Measurements from ENCODE around the gene DYNAP.

DYNAP gene

GRCh38 chr18:54606835-54607212 is 15.8 kb downstream of the DYNAP start:
- no peak overlapping the region for H3K4me3 ChIP-seq (ENCODE audit: low read depth, low read length)

DNA sequence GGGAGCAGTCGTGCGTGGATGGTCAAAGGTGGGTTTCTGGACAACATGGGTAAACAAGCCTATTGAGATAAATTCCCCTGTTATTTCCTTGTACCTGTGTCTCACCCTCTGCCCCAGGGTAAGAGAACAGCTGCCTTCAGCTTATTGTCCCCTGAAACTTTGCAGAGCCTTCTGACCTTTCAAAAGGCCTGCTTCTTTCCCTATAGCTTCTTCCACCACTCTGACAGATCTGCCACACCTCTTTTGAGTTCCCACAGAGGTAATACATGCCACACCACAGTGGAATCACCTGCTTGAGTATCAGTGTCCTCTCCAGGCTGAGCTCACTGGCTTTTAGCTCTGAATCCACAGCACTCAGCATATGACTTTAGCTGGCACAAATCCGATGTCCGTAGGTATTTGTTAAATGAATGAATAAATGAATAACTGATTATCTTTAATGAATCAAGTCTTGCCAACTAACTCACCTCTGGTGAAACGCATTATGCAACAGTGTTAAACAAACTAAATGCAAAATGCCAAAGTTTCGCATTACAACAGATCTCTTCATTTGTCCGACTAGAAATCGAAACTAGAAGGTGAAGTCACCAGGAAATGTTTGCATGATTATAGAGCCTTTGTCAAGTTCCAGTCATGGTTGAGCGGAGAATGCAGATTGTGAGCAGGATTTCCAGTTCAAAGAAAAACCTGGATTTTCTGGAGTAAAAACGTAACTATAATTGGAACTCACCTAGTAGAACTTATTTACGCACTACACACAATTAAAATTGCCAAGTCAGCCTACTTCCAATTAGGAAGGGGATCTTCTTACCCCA is 16.4 kb downstream of the DYNAP start:
- H3K9ac ChIP-seq (ENCODE audit: low read depth, low read length): peak overlapping the region; percentile 29

More at GRCh38 chr18:54606835-54607212, 15.8 kb downstream of the DYNAP start:
- Histone ChIP-seq H3K9me3 (ENCODE audit: control insufficient read depth, insufficient read depth, low read length) (no peaks in the 10 kb centered on the region), H3K27me3 (ENCODE audit: control insufficient read depth, insufficient read depth, low read length) (no peaks in the 10 kb centered on the region), H3K9ac (ENCODE audit: low read depth, low read length) (peak overlapping the region; percentile 29), H3K4me1 (ENCODE audit: control insufficient read depth, insufficient read depth, low read length) (peaks cover 15% of the 10 kb centered on the region), H3K36me3 (ENCODE audit: control insufficient read depth, insufficient read depth, low read length) (no peaks in the 10 kb centered on the region)

DNA sequence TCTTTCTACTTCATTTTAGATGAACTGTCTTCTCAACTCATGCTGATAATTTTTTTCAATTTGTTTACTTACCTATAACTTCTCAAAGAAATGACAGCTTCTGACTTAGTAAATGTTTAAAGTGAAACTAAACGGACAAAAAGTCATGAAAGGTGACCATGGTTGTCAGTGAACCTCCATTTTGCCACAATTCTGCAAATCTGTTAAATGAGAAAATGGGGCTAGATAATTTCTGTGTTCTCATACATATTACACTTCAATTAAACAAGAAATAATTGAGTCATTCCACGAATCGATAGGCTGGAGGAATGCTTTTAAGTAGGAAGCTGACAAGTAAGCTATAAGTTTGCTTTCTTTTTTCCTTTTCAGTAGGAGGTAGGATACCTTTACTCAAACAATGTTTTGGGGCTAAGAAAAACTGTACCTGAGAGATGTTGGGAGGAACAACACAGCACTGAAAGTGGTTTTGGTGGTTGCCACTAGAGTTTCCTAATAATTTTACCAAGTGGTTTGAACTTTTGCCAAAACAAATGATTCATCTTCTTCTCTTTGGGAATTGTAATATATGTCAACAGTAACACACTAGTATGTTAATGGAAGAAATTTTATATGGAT is 17.1 kb downstream of the DYNAP start:
- Histone ChIP-seq H3K9me3 (ENCODE audit: control insufficient read depth, insufficient read depth, low read length) (no peaks in the 10 kb centered on the region), H3K4me1 (ENCODE audit: control insufficient read depth, insufficient read depth, low read length) (peaks cover 15% of the 10 kb centered on the region), H3K4me3 (ENCODE audit: low read depth, low read length) (no peak overlapping the region), H3K27me3 (ENCODE audit: control insufficient read depth, insufficient read depth, low read length) (no peaks in the 10 kb centered on the region), H3K9ac (ENCODE audit: low read depth, low read length) (peak overlapping the region; percentile 17), H3K36me3 (ENCODE audit: control insufficient read depth, insufficient read depth, low read length) (no peaks in the 10 kb centered on the region)

More for the DNA sequence above, 16.4 kb downstream of the DYNAP start:
- Histone ChIP-seq H3K36me3 (ENCODE audit: control insufficient read depth, insufficient read depth, low read length) (no peaks in the 10 kb centered on the region), H3K4me1 (ENCODE audit: control insufficient read depth, insufficient read depth, low read length) (peaks cover 15% of the 10 kb centered on the region), H3K4me3 (ENCODE audit: low read depth, low read length) (no peak overlapping the region), H3K27me3 (ENCODE audit: control insufficient read depth, insufficient read depth, low read length) (no peaks in the 10 kb centered on the region), H3K9me3 (ENCODE audit: control insufficient read depth, insufficient read depth, low read length) (no peaks in the 10 kb centered on the region)

GRCh38 chr18:54611816-54612215 is 20.8 kb downstream of the DYNAP start:
- Histone ChIP-seq H3K9ac (ENCODE audit: low read depth, low read length) (no peak overlapping the region), H3K36me3 (ENCODE audit: control insufficient read depth, insufficient read depth, low read length) (no peaks in the 10 kb centered on the region)

DNA sequence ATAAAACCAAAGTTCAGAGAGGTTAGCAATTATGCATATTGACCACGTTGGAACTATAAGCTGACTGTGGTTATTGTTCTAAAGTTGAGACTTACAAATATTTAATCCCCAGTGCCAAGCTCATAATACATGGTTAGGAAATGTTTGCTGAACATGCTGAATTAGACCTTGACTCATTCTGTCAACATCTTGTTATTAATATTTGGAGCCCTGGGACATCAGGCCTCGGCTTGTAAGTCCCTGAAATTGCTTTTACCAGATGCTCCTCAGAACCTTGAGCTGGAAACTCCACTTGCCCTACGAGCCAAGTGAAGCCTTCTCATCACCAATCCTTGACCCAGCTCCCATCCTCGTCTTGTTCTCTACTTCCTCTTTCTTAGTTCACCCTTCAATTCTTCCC is 21.2 kb downstream of the DYNAP start:
- no peaks in the 10 kb centered on the region for H3K9me3 ChIP-seq (ENCODE audit: control insufficient read depth, insufficient read depth, low read length)
- no peak overlapping the region for H3K9ac ChIP-seq (ENCODE audit: low read depth, low read length)
- H3K36me3 ChIP-seq (ENCODE audit: control insufficient read depth, insufficient read depth, low read length): no peaks in the 10 kb centered on the region
- no peak overlapping the region for H3K4me3 ChIP-seq (ENCODE audit: low read depth, low read length)
- peaks cover 8% of the 10 kb centered on the region for H3K4me1 ChIP-seq (ENCODE audit: control insufficient read depth, insufficient read depth, low read length)
- H3K27me3 ChIP-seq (ENCODE audit: control insufficient read depth, insufficient read depth, low read length): no peaks in the 10 kb centered on the region

More at GRCh38 chr18:54611816-54612215, 20.8 kb downstream of the DYNAP start:
- H3K9me3 ChIP-seq (ENCODE audit: control insufficient read depth, insufficient read depth, low read length): no peaks in the 10 kb centered on the region
- H3K27me3 ChIP-seq (ENCODE audit: control insufficient read depth, insufficient read depth, low read length): no peaks in the 10 kb centered on the region
- H3K4me1 ChIP-seq (ENCODE audit: control insufficient read depth, insufficient read depth, low read length): peaks cover 12% of the 10 kb centered on the region
- H3K4me3 ChIP-seq (ENCODE audit: low read depth, low read length): no peak overlapping the region

DNA sequence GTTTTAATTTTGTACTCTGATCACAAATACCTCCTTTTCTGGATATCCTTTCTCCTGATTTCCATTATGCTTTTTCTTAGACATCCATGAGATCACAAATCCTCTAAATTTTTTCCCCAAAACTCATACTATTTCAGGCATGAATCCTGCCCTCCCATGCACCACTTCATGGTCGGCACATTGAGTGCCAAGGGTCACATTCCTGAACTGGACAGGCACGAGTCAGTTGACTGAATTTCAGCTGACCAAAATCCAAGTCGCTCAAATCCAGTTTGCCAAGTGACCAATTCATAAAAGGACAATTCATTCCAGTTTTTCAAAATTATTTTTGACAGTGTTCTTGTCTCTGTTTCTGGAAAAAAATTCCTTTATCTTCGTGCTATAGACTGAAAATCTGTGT is 22.1 kb downstream of the DYNAP start:
- H3K36me3 ChIP-seq (ENCODE audit: control insufficient read depth, insufficient read depth, low read length): no peaks in the 10 kb centered on the region
- H3K27me3 ChIP-seq (ENCODE audit: control insufficient read depth, insufficient read depth, low read length): no peaks in the 10 kb centered on the region
- no peak overlapping the region for H3K4me3 ChIP-seq (ENCODE audit: low read depth, low read length)
- peaks cover under 1% of the 10 kb centered on the region for H3K4me1 ChIP-seq (ENCODE audit: control insufficient read depth, insufficient read depth, low read length)
- no peaks in the 10 kb centered on the region for H3K9me3 ChIP-seq (ENCODE audit: control insufficient read depth, insufficient read depth, low read length)
- H3K9ac ChIP-seq (ENCODE audit: low read depth, low read length): no peak overlapping the region

DNA sequence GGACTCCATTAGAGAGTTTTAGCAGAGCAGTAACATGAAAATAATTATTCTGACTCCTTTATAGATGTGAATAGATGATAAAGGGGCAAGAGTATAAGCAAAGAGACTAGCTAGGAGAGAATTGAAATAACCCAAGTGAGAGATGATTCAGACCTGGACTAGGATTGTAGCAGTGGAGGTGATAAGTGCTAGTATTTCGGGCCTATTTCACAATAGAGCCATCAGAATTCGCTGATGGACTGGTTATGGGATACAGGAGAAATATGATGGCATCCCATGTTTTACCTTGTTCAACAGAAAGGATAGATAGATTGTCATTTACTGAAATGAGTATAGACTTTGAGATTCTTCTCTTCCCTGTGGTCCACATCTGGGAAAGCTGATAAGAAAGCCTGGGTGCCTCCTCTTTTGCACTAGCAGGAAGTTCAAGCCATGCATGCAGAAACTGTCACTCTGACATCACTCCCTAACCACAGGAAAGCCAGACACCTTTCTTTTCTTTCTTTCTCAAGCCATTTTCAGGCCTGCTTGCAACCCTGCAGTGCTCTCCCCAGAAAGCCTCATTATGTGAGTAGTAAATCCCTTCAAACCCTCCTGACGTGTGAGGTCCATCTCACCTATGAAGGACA is 25.3 kb downstream of the DYNAP start:
- no peaks in the 10 kb centered on the region for H3K4me1 ChIP-seq (ENCODE audit: control insufficient read depth, insufficient read depth, low read length)
- H3K9me3 ChIP-seq (ENCODE audit: control insufficient read depth, insufficient read depth, low read length): peaks cover 4% of the 10 kb centered on the region
- H3K27me3 ChIP-seq (ENCODE audit: control insufficient read depth, insufficient read depth, low read length): no peaks in the 10 kb centered on the region
- H3K4me3 ChIP-seq (ENCODE audit: low read depth, low read length): no peak overlapping the region
- no peaks in the 10 kb centered on the region for H3K36me3 ChIP-seq (ENCODE audit: control insufficient read depth, insufficient read depth, low read length)
- no peak overlapping the region for H3K9ac ChIP-seq (ENCODE audit: low read depth, low read length)

- H3K36me3 ChIP-seq (ENCODE audit: control insufficient read depth, insufficient read depth, low read length): no peaks in the 10 kb centered on the region
- H3K9me3 ChIP-seq (ENCODE audit: control insufficient read depth, insufficient read depth, low read length): peaks cover 4% of the 10 kb centered on the region
- no peaks in the 10 kb centered on the region for H3K27me3 ChIP-seq (ENCODE audit: control insufficient read depth, insufficient read depth, low read length)
- H3K4me3 ChIP-seq (ENCODE audit: low read depth, low read length): no peak overlapping the region
- H3K4me1 ChIP-seq (ENCODE audit: control insufficient read depth, insufficient read depth, low read length): no peaks in the 10 kb centered on the region
- H3K9ac ChIP-seq (ENCODE audit: low read depth, low read length): no peak overlapping the region
These were observed 31.0 kb downstream of the DYNAP start for GRCh38 chr18:54622084-54622483.

GRCh38 chr18:54626779-54627178 is 35.7 kb downstream of the DYNAP start:
- H3K36me3 ChIP-seq (ENCODE audit: control insufficient read depth, insufficient read depth, low read length): no peaks in the 10 kb centered on the region
- no peaks in the 10 kb centered on the region for H3K4me1 ChIP-seq (ENCODE audit: control insufficient read depth, insufficient read depth, low read length)
- no peaks in the 10 kb centered on the region for H3K9me3 ChIP-seq (ENCODE audit: control insufficient read depth, insufficient read depth, low read length)
- no peaks in the 10 kb centered on the region for H3K27me3 ChIP-seq (ENCODE audit: control insufficient read depth, insufficient read depth, low read length)
- no peak overlapping the region for H3K9ac ChIP-seq (ENCODE audit: low read depth, low read length)
- H3K4me3 ChIP-seq (ENCODE audit: low read depth, low read length): no peak overlapping the region

DNA sequence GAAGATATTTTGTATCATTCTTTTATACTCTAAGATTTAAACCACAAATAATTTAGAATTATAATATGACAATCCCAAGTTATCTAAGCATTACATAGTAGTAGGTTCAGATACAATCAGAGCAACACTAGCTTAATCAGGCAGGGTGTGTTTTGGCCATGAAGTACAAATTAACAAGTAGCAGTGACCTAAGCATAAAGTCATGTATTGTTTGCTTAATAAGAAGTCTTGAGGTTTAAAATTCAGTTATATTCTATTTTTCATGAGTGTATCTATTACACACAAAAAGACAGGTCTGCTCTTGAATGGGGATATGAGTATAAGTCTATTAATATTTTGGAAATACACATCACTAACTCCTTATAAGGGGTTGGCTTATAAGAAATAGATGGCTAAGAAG is 39.9 kb downstream of the DYNAP start:
- no peak overlapping the region for H3K9ac ChIP-seq (ENCODE audit: low read depth, low read length)
- H3K4me1 ChIP-seq (ENCODE audit: control insufficient read depth, insufficient read depth, low read length): no peaks in the 10 kb centered on the region
- no peaks in the 10 kb centered on the region for H3K27me3 ChIP-seq (ENCODE audit: control insufficient read depth, insufficient read depth, low read length)
- H3K9me3 ChIP-seq (ENCODE audit: control insufficient read depth, insufficient read depth, low read length): no peaks in the 10 kb centered on the region
- no peaks in the 10 kb centered on the region for H3K36me3 ChIP-seq (ENCODE audit: control insufficient read depth, insufficient read depth, low read length)
- no peak overlapping the region for H3K4me3 ChIP-seq (ENCODE audit: low read depth, low read length)

GRCh38 chr18:54636217-54636616 is 45.2 kb downstream of the DYNAP start:
- Histone ChIP-seq H3K9ac (ENCODE audit: low read depth, low read length) (no peak overlapping the region), H3K9me3 (ENCODE audit: control insufficient read depth, insufficient read depth, low read length) (no peaks in the 10 kb centered on the region), H3K4me3 (ENCODE audit: low read depth, low read length) (no peak overlapping the region), H3K27me3 (ENCODE audit: control insufficient read depth, insufficient read depth, low read length) (no peaks in the 10 kb centered on the region), H3K4me1 (ENCODE audit: control insufficient read depth, insufficient read depth, low read length) (no peaks in the 10 kb centered on the region), H3K36me3 (ENCODE audit: control insufficient read depth, insufficient read depth, low read length) (no peaks in the 10 kb centered on the region)

DNA sequence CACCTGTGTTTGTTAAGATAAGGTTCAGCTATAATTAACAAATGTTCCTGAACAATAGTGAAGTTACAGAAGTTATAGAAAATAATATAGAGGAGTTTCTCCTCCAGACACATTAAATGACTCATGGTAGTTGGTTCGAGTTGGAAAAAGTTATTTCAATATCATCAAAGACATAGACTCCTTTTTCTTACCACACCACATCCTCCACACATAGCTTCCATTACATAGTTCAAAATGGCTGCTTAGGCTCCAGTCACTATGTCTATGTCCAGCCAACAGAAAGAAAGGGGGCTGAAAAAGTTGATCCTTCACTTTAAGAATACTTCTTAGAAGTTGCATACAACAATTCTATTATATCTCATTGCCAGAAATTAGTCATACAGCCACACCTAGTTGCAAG is 50.7 kb downstream of the DYNAP start:
- H3K27me3 ChIP-seq (ENCODE audit: control insufficient read depth, insufficient read depth, low read length): no peaks in the 10 kb centered on the region
- no peak overlapping the region for H3K9ac ChIP-seq (ENCODE audit: low read depth, low read length)
- H3K4me1 ChIP-seq (ENCODE audit: control insufficient read depth, insufficient read depth, low read length): no peaks in the 10 kb centered on the region
- no peaks in the 10 kb centered on the region for H3K9me3 ChIP-seq (ENCODE audit: control insufficient read depth, insufficient read depth, low read length)
- H3K4me3 ChIP-seq (ENCODE audit: low read depth, low read length): no peak overlapping the region
- H3K36me3 ChIP-seq (ENCODE audit: control insufficient read depth, insufficient read depth, low read length): no peaks in the 10 kb centered on the region

Data from iPS-15b (cell line).